Breast epithelium (tissue), 3 donors: ENCODE measurements around the gene SIRPD.
"Not testable (repeated sequence)": the region's sequence is repeated elsewhere in the genome, so short reads cannot be mapped to it uniquely, and the experiment has no call there.

Experiments
- POLR2A ChIP-seq: fragments of 450-650 bp; IDR thresholded peaks from one replicate; pipeline ENCODE4 v1.6.1; 2016; ENCODE audit warnings: antibody characterized with exemption, mild to moderate bottlenecking, moderate library complexity
- TF ChIP-seq, protein P1 (sequence below), 3 donors: fragments of 450-650 bp; IDR thresholded peaks; one replicate each; pipeline ENCODE4 v1.5.1; 2016 to 2017; ENCODE audit warnings: antibody characterized with exemption in 3 of 3, mild to moderate bottlenecking in 3 of 3, moderate library complexity in 3 of 3

DNA sequence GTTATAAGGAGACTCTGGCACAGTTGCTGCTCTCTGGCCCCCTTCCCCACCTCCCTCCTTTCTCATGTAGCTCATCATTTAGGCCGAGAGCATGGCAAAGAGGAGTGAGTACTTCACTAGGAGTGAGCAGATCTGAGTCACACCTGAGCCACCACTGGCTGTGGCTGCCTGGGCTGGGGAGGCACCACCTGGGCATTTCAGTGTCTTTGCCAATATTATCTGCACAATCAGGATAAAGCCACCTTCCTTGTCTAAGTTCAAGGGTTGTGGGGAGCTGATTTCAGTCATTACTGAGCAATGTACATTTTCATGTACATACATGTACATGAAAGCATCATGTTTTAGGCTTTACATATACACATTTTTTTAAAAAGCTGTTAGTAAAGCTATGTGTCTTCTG is 18.5 kb upstream of the SIRPD start:
- TF ChIP-seq, protein P1, sequence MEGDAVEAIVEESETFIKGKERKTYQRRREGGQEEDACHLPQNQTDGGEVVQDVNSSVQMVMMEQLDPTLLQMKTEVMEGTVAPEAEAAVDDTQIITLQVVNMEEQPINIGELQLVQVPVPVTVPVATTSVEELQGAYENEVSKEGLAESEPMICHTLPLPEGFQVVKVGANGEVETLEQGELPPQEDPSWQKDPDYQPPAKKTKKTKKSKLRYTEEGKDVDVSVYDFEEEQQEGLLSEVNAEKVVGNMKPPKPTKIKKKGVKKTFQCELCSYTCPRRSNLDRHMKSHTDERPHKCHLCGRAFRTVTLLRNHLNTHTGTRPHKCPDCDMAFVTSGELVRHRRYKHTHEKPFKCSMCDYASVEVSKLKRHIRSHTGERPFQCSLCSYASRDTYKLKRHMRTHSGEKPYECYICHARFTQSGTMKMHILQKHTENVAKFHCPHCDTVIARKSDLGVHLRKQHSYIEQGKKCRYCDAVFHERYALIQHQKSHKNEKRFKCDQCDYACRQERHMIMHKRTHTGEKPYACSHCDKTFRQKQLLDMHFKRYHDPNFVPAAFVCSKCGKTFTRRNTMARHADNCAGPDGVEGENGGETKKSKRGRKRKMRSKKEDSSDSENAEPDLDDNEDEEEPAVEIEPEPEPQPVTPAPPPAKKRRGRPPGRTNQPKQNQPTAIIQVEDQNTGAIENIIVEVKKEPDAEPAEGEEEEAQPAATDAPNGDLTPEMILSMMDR (IDR thresholded peaks at IDR 0.05) = not testable (repeated sequence)
- not testable (repeated sequence) for TF ChIP-seq POLR2A
